OCI-LY3 (cell line): ENCODE data around the gene HIF1AN.

ENCODE experiments used
- H2AFZ ChIP-seq: fragments of 200-600, 300-600 bp; shearing (Covaris generic); 2 replicates; pipeline ENCODE4 v1.6.0; 2014; ENCODE audit warnings: antibody characterized with exemption, low read depth, low read length
- H3K27ac ChIP-seq: fragments of 200-600, 300-600 bp; sonication (generic); 2 replicates; pipeline ENCODE4 v1.5.1; 2014; ENCODE audit warnings: mild to moderate bottlenecking, low read length, moderate library complexity, mixed read lengths
- H3K27me3 ChIP-seq: fragments of 200-600, 300-600 bp; sonication (generic); 2 replicates; pipeline ENCODE4 v1.6.1; 2014; ENCODE audit warnings: low read depth, low read length, mixed read lengths
- H3K36me3 ChIP-seq: fragments of 200-600, 300-600 bp; sonication (generic); replicated peaks from 2 replicates; pipeline ENCODE3; 2014; ENCODE audit warnings: low read depth, low read length, mixed read lengths
- H3K4me1 ChIP-seq: fragments of 300-600, 200-600 bp; sonication (generic); 2 replicates; pipeline ENCODE4 v1.6.1; 2014; ENCODE audit warnings: low read length, mixed read lengths
- H3K4me2 ChIP-seq: fragments of 200-600, 300-600 bp; sonication (generic); 2 replicates; pipeline ENCODE4 v1.6.1; 2014; ENCODE audit warnings: low read length, mixed read lengths
- H3K4me3 ChIP-seq: fragments of 300-600, 200-600 bp; sonication (generic); 2 replicates; pipeline ENCODE4 v1.5.1; 2014; ENCODE audit warnings: antibody characterized with exemption, mild to moderate bottlenecking, low read length, moderate library complexity
- H3K79me2 ChIP-seq: fragments of 300-600, 200-600 bp; shearing (Covaris generic); 2 replicates; pipeline ENCODE4 v1.6.1; 2014; ENCODE audit warnings: mild to moderate bottlenecking, low read length, mixed read lengths
- H3K9ac ChIP-seq: fragments of 300-600, 200-600 bp; shearing (Covaris generic); 2 replicates; pipeline ENCODE4 v1.6.0; 2014; ENCODE audit warnings: mild to moderate bottlenecking, low read length, moderate library complexity
- H3K9me3 ChIP-seq: fragments of 200-600, 300-600 bp; shearing (Covaris generic); 2 replicates; pipeline ENCODE4 v1.6.1; 2014; ENCODE audit warnings: low read length, mixed read lengths; ENCODE audit not compliant: insufficient read depth
- H4K20me1 ChIP-seq: fragments of 200-600, 300-600 bp; sonication (generic); 2 replicates; pipeline ENCODE4 v1.6.1; 2016; ENCODE audit warnings: low read length, mixed read lengths; ENCODE audit not compliant: insufficient read depth
- EZH2phosphoT487 ChIP-seq: fragments of 200-600 bp; shearing (Covaris generic); IDR thresholded peaks from 2 replicates; pipeline ENCODE4 v1.6.1; 2018; ENCODE audit warnings: antibody characterized with exemption, mixed run types, low read depth
- TF ChIP-seq, protein P1 (sequence below): fragments of 200-600, 300-600 bp; sonication (generic); IDR thresholded peaks from 2 replicates; pipeline ENCODE4 v1.5.1; 2014; ENCODE audit warnings: antibody characterized with exemption, low read length, low read depth

The HIF1AN gene

DNA sequence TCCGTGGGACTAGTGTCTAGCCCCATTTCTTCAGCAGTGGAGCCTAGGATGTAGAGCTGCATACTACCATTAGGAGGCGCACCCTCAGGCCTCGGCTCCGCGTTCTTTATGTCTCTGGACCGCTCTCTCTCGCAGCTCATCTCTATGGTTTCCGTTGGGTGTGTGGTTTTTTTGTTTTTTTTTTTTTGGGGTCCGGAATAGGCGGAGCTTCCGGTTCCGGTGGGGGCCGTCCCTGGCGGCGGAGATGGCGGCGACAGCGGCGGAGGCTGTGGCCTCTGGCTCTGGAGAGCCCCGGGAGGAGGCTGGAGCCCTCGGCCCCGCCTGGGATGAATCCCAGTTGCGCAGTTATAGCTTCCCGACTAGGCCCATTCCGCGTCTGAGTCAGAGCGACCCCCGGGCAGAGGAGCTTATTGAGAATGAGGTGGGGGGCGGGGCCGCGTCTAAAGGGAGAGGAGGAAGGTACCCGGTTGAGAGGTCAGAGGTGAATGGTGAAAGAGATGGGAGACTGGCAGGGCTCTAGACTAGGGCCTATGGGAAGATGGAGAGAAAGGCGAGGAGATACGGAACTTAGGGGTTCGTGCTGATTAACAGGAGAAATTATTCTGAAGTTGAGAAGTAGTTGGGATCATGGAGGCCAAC lies at the start of gene HIF1AN:
TSS of gene HIF1AN (plus strand) at position 229 of the 639 bp plus-strand sequence. CDS start at position 245, 16 bp downstream.
- Histone ChIP-seq H3K27me3 (no peaks in the 10 kb centered on the region), H3K9me3 (no peaks in the 10 kb centered on the region), H3K27ac (peak within 1 kb of the TSS; percentile 6; the same call in 1 of the 2 replicates), H3K36me3 (peaks cover 6% of the 10 kb centered on the region), H3K9ac (peak within 1 kb of the TSS; percentile 65), H3K4me3 (peak within 1 kb of the TSS; percentile 82), H3K4me1 (peaks cover 13% of the 10 kb centered on the region), H4K20me1 (peaks cover 6% of the 10 kb centered on the region; the same call in 1 of the 2 replicates), H3K79me2 (peaks cover 32% of the 10 kb centered on the region), H2AFZ (peak within 1 kb of the TSS; percentile 91), H3K4me2 (peak within 1 kb of the TSS; percentile 98)
- no peak for TF ChIP-seq EZH2phosphoT487
- TF ChIP-seq, protein P1, sequence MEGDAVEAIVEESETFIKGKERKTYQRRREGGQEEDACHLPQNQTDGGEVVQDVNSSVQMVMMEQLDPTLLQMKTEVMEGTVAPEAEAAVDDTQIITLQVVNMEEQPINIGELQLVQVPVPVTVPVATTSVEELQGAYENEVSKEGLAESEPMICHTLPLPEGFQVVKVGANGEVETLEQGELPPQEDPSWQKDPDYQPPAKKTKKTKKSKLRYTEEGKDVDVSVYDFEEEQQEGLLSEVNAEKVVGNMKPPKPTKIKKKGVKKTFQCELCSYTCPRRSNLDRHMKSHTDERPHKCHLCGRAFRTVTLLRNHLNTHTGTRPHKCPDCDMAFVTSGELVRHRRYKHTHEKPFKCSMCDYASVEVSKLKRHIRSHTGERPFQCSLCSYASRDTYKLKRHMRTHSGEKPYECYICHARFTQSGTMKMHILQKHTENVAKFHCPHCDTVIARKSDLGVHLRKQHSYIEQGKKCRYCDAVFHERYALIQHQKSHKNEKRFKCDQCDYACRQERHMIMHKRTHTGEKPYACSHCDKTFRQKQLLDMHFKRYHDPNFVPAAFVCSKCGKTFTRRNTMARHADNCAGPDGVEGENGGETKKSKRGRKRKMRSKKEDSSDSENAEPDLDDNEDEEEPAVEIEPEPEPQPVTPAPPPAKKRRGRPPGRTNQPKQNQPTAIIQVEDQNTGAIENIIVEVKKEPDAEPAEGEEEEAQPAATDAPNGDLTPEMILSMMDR: peak; percentile 73

DNA sequence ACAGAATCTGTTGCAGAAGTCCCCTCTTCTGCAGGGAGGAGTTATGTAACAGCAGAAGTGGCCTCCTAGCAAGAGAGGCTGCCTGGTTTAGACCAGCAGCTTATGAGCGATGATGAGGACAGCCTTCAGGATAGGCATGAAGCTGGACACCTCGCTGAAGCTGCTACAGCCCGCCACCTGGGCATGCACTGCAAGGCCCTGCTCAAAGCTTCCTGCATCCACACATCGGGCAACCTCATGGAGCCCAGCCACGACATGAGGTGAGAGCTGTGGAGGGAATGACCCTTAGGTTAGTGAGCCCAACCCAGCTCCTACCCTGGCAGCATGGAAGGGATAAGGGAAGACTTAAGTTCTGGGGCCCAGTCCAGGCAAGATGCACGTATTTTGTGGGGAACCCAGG lies 48.2 kb upstream of the HIF1AN start:
- Histone ChIP-seq H3K4me3 (no peak overlapping the region), H3K4me2 (no peak overlapping the region), H3K4me1 (0 out of 2 replicates have a peak, but pooled peaks cover 3% of the 10 kb centered on the region), H3K27ac (no peak overlapping the region), H3K79me2 (no peaks in the 10 kb centered on the region), H2AFZ (no peak overlapping the region), H4K20me1 (no peaks in the 10 kb centered on the region), H3K36me3 (no peaks in the 10 kb centered on the region), H3K9ac (no peak overlapping the region), H3K9me3 (no peaks in the 10 kb centered on the region), H3K27me3 (no peaks in the 10 kb centered on the region)
- TF ChIP-seq EZH2phosphoT487: no peak
- TF ChIP-seq, protein P1: no peak

DNA sequence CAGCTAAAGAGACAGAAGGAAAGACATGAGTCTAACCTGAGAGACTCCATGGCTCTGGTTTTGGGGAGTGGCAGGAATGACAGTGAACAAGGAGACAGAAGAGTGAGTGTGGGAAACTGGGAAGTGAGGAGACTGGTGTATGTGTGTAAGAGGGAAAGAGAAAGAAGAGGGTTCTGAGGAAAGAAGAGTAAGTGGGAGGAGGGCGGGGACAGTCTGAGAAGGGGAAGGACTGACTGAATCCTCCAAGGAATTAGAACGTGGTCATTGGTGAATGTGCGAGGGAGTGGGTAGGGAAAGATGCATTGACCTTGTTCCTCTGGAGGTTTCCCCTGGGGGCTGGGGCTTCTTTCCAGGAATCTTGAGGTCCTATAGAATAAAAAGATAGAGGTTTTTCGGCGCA lies 46.3 kb upstream of the HIF1AN start:
- Histone ChIP-seq H2AFZ (no peak overlapping the region), H3K27ac (no peak overlapping the region), H3K9me3 (no peaks in the 10 kb centered on the region), H3K9ac (no peak overlapping the region), H4K20me1 (no peaks in the 10 kb centered on the region), H3K4me3 (no peak overlapping the region), H3K79me2 (no peaks in the 10 kb centered on the region), H3K27me3 (no peaks in the 10 kb centered on the region), H3K4me2 (no peak overlapping the region), H3K36me3 (no peaks in the 10 kb centered on the region), H3K4me1 (no peaks in the 10 kb centered on the region)
- TF ChIP-seq EZH2phosphoT487: no peak
- TF ChIP-seq, protein P1: no peak

DNA sequence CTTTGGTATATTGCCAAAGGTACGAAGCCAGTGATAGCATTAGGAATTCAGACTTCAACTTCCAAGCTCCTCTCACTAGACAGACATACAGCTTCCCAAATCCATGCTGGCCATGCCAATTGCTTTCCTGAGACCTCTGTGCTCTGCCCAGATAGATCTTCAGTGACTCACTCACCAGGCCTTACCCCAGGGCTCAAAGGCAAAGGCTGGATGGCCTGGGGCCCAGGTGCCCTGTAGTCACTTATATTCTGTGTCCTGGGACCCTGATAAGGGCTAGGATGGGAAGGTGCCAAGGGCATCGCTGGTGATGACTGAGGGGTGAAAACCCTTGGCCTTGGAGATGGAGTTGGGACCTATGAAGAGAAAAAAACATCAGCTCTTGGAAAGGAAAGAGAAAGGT lies 45.2 kb upstream of the HIF1AN start:
- H3K4me3 ChIP-seq: no peak overlapping the region
- no peak overlapping the region for H3K9ac ChIP-seq
- no peaks in the 10 kb centered on the region for H3K27me3 ChIP-seq
- TF ChIP-seq EZH2phosphoT487: no peak
- TF ChIP-seq, protein P1: no peak
- no peaks in the 10 kb centered on the region for H3K79me2 ChIP-seq
- no peak overlapping the region for H3K27ac ChIP-seq
- no peaks in the 10 kb centered on the region for H3K9me3 ChIP-seq
- no peaks in the 10 kb centered on the region for H3K4me1 ChIP-seq
- H3K4me2 ChIP-seq: no peak overlapping the region
- H3K36me3 ChIP-seq: no peaks in the 10 kb centered on the region
- H2AFZ ChIP-seq: no peak overlapping the region
- no peaks in the 10 kb centered on the region for H4K20me1 ChIP-seq
